H1 (cell line): Measurements from ENCODE around the gene THAP9. TPM values are rescaled to one million over a fixed set of nuclear protein-coding genes. Genes with fewer than 3 reads are reported as not detected.

Experiments
- BRCA1 ChIP-seq: IDR thresholded peaks from 2 replicates; pipeline ENCODE4 v1.6.1; 2012; ENCODE audit warnings: low read depth, low read length, improper control_type of control experiment
- GABPA ChIP-seq: IDR thresholded peaks from 2 replicates; pipeline ENCODE4 v1.6.1; 2011; ENCODE audit warnings: mild to moderate bottlenecking, low read length, moderate library complexity, borderline replicate concordance; ENCODE audit not compliant: insufficient read depth
- KDM5A ChIP-seq: fragments of 200-600 bp; IDR thresholded peaks from 2 replicates; pipeline ENCODE4 v1.7.1; 2012; ENCODE audit warnings: mild to moderate bottlenecking, low read length, inconsistent platforms, mixed read lengths
- SP1 ChIP-seq: IDR thresholded peaks from 2 replicates; pipeline ENCODE4 v1.6.1; 2011; ENCODE audit warnings: low read depth, low read length
- polyA plus RNA-seq, 7 experiments: library from polyadenylated mRNA; depleted of rRNA in 3 of 7; stranded (reverse) in 5 of 7; unstranded in 2 of 7; fragments of >200 nt in 5 of 7; fragments of 200-250 nt in 2 of 7; gene quantifications; 1 replicate in 5 of 7; 2 replicates in 1 of 7; 4 replicates in 1 of 7; pipeline versions ENCODE4 v1.2.1 to v1.2.3, GENCODE V29; 2011 to 2013; ENCODE audit warnings: missing spikeins in 2 of 7, mixed read lengths in 2 of 7
- total RNA-seq: library from RNA; stranded (reverse); fragmentation: NEBNext Ultra II Directional; extraction: Animal tissue kit (Norgen Biotek cat#: 25700); gene quantifications from 2 replicates; pipeline ENCODE4 v1.2.1, GENCODE V29; 2021
- TF ChIP-seq, protein P1 (sequence below): fragments of 300-600 bp; sonication (generic); IDR thresholded peaks from 2 replicates; pipeline ENCODE4 v1.7.1; 2012; ENCODE audit warnings: low read length, moderate library complexity, mild to moderate bottlenecking, inconsistent platforms; ENCODE audit not compliant: insufficient replicate concordance

THAP9 gene
- total and polyA plus RNA-seq, 2 of the 8 experiments (the other 6 are each of a cell fraction or from before 2014, with no cell fraction given) = 6.1 to 13.2 TPM

GRCh38 chr4:82896755-82897154, 3.8 kb upstream of the THAP9 start (continued):
- TF ChIP-seq, protein P1, sequence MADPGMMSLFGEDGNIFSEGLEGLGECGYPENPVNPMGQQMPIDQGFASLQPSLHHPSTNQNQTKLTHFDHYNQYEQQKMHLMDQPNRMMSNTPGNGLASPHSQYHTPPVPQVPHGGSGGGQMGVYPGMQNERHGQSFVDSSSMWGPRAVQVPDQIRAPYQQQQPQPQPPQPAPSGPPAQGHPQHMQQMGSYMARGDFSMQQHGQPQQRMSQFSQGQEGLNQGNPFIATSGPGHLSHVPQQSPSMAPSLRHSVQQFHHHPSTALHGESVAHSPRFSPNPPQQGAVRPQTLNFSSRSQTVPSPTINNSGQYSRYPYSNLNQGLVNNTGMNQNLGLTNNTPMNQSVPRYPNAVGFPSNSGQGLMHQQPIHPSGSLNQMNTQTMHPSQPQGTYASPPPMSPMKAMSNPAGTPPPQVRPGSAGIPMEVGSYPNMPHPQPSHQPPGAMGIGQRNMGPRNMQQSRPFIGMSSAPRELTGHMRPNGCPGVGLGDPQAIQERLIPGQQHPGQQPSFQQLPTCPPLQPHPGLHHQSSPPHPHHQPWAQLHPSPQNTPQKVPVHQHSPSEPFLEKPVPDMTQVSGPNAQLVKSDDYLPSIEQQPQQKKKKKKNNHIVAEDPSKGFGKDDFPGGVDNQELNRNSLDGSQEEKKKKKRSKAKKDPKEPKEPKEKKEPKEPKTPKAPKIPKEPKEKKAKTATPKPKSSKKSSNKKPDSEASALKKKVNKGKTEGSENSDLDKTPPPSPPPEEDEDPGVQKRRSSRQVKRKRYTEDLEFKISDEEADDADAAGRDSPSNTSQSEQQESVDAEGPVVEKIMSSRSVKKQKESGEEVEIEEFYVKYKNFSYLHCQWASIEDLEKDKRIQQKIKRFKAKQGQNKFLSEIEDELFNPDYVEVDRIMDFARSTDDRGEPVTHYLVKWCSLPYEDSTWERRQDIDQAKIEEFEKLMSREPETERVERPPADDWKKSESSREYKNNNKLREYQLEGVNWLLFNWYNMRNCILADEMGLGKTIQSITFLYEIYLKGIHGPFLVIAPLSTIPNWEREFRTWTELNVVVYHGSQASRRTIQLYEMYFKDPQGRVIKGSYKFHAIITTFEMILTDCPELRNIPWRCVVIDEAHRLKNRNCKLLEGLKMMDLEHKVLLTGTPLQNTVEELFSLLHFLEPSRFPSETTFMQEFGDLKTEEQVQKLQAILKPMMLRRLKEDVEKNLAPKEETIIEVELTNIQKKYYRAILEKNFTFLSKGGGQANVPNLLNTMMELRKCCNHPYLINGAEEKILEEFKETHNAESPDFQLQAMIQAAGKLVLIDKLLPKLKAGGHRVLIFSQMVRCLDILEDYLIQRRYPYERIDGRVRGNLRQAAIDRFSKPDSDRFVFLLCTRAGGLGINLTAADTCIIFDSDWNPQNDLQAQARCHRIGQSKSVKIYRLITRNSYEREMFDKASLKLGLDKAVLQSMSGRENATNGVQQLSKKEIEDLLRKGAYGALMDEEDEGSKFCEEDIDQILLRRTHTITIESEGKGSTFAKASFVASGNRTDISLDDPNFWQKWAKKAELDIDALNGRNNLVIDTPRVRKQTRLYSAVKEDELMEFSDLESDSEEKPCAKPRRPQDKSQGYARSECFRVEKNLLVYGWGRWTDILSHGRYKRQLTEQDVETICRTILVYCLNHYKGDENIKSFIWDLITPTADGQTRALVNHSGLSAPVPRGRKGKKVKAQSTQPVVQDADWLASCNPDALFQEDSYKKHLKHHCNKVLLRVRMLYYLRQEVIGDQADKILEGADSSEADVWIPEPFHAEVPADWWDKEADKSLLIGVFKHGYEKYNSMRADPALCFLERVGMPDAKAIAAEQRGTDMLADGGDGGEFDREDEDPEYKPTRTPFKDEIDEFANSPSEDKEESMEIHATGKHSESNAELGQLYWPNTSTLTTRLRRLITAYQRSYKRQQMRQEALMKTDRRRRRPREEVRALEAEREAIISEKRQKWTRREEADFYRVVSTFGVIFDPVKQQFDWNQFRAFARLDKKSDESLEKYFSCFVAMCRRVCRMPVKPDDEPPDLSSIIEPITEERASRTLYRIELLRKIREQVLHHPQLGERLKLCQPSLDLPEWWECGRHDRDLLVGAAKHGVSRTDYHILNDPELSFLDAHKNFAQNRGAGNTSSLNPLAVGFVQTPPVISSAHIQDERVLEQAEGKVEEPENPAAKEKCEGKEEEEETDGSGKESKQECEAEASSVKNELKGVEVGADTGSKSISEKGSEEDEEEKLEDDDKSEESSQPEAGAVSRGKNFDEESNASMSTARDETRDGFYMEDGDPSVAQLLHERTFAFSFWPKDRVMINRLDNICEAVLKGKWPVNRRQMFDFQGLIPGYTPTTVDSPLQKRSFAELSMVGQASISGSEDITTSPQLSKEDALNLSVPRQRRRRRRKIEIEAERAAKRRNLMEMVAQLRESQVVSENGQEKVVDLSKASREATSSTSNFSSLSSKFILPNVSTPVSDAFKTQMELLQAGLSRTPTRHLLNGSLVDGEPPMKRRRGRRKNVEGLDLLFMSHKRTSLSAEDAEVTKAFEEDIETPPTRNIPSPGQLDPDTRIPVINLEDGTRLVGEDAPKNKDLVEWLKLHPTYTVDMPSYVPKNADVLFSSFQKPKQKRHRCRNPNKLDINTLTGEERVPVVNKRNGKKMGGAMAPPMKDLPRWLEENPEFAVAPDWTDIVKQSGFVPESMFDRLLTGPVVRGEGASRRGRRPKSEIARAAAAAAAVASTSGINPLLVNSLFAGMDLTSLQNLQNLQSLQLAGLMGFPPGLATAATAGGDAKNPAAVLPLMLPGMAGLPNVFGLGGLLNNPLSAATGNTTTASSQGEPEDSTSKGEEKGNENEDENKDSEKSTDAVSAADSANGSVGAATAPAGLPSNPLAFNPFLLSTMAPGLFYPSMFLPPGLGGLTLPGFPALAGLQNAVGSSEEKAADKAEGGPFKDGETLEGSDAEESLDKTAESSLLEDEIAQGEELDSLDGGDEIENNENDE = no peak
- TF ChIP-seq BRCA1 (no peak), KDM5A (no peak), SP1 (no peak), GABPA (no peak)
